H7 (cell line): ENCODE results near the gene LRRN2. TPM values are rescaled to one million over a fixed set of nuclear protein-coding genes. Genes with fewer than 3 reads are reported as not detected.
A peak's percentile ranks its signal among the peaks of the same experiment; 100 is the strongest.

ENCODE experiments used
- DNase-seq: peaks from one replicate; pipeline ENCODE4 v3.0.0; 2012
- H3K27me3 ChIP-seq: 2 replicates; pipeline ENCODE4 v1.6.0; 2011; ENCODE audit warnings: mild to moderate bottlenecking, low read length; ENCODE audit not compliant: control insufficient read depth, insufficient read depth
- H3K36me3 ChIP-seq: replicated peaks from 2 replicates; pipeline ENCODE4 v1.5.1; 2011; ENCODE audit warnings: low read length; ENCODE audit not compliant: control insufficient read depth, insufficient read depth
- H3K4me3 ChIP-seq: 2 replicates; pipeline ENCODE4 v1.5.1; 2011; ENCODE audit warnings: low read depth, mild to moderate bottlenecking, control low read depth, low read length, moderate library complexity; ENCODE audit not compliant: insufficient read depth
- total RNA-seq: library from RNA; depleted of rRNA; stranded (reverse); fragments of >200 nt; shearing (Covaris generic); gene quantifications from 2 replicates; pipeline ENCODE4 v1.2.3, GENCODE V29; 2014

Gene LRRN2
- total RNA-seq, 1 experiment from 2014 or later, result 20.6 TPM

DNA sequence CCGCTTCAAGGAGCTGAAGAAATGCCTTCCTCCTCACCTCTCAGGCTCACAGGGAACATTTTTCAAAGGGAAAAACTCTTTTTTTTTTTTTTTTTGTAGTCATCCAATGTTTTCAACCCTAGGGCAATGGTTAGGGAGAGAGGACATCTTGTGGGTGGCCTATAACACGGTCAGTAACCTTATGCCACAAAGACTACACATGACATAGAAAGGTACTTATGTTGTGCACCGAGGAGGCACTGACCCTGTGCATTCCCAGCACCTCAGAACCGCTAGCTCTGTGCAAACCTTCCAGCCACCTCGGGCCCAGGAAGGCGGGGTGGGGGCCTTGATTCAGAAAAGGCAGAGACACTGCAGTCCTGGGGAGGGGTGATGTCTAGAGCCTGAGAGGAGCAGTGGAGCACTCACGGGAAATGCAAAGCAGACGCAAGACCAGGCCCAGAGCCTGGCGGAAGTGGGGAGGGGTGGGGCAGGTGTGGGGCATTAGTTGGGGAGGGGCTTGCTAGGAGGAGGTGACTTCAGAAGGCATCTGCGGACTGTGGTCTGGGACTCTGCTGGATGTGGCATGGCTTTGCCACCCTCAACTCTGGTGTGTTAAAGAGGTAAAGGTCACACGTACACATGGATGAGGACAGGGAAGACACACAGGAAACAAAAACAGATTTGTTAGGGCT is 100.7 kb downstream of the LRRN2 start:
- no peaks in the 10 kb centered on the region for H3K36me3 ChIP-seq
- peaks cover under 1% of the 10 kb centered on the region; the same call in 1 of the 2 replicates for H3K27me3 ChIP-seq
- peak; percentile 63 for DNase-seq
- H3K4me3 ChIP-seq, result no peak overlapping the region

DNA sequence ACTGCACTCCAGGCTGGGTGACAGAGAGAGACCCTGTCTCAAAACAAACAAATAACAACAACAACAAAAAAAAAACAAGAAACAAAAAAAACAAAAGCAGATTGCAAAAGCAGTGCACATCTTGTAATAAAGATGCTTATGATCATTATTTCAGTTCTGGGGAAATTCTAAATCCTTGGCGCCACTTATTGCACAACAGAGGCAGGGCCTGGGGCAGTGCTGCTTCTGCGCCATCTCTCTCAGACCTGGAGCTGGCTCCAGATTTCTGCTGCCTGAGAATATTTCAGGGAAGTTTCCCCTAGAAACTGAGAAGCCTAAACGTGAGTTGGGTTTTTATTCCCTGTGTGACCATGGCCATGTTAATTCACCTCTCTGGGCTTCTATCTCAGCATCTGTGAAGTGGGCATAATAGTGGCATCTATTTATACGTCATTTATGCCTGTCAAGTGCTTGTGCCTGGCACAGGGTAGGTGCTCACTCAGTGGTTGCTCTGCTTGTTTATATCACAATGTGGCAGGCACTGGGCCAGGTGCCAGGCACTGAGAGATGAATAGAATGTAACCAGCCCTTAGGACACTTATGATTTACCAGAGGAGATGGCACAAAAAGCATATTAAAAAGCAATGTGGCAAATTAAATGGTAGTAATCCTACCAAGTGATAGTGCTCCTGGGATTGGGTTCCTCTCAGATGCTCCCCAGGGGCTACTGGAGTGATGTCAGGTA is 101.5 kb downstream of the LRRN2 start:
- no peak for DNase-seq
- Histone ChIP-seq H3K4me3 (no peak overlapping the region), H3K36me3 (no peaks in the 10 kb centered on the region), H3K27me3 (peaks cover 4% of the 10 kb centered on the region; the same call in 1 of the 2 replicates)

DNA sequence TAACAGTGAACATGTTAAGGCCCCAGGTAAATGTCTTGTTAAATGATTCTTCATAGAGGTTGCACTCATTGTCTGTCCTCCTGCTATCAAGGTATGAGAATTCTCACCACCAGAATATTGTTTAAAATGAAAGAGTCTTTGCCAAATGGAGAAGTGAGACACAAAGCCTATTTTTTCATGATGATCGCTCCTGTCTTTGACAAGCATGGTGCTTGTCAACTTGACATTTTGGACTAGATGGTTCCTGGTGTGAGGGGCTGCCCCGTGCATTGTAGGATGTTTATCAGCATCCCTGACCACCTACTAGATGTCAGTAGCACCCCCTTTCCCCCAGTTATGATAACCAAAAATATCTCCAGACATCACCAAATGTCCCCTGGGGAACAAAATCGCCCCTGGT is 103.8 kb downstream of the LRRN2 start:
- H3K36me3 ChIP-seq, result no peaks in the 10 kb centered on the region
- peaks cover 4% of the 10 kb centered on the region; the same call in 1 of the 2 replicates for H3K27me3 ChIP-seq
- H3K4me3 ChIP-seq, result no peak overlapping the region
- no peak for DNase-seq

DNA sequence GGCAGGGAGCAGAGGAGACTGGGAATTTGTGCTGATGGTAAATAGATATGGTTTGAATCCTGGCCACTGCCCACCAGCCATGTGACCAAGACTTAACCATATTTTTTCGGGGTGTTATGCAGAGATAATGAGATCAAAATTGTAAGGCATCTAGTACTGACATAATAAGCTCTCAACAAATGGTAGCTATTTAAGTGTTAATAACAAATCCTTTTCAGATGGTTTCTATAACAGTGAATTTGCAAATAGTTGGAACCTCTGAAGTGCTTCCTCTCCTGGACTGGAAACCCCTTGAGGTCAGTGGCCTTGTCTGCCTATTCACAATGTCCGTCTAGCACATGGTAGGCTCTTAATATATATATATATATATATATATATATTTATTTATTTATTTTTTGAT is 104.7 kb downstream of the LRRN2 start:
- Histone ChIP-seq H3K4me3 (no peak overlapping the region), H3K36me3 (no peaks in the 10 kb centered on the region), H3K27me3 (peaks cover 4% of the 10 kb centered on the region; the same call in 1 of the 2 replicates)
- DNase-seq, result no peak

DNA sequence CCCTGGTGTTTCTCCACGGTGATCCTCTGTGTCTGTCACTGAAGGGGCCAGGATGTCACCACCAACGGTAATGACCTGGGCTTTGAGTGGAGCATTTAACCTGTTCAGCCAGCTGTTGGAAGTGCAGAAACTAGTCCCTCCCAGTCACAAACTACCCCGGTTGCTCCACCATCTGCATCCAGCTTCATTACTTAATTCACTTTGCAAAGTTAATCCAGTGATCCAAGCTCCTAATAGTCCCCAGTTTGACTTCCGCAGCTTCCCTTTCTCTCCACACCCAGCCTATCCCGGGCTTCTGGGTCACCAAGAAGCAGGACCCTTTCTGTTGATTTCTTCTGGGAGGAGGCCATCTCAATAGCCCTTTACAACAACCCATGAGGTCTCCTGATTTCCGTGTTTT is 105.9 kb downstream of the LRRN2 start:
- H3K36me3 ChIP-seq, result no peaks in the 10 kb centered on the region
- no peak for DNase-seq
- H3K27me3 ChIP-seq, result peaks cover 4% of the 10 kb centered on the region; the same call in 1 of the 2 replicates
- no peak overlapping the region for H3K4me3 ChIP-seq

DNA sequence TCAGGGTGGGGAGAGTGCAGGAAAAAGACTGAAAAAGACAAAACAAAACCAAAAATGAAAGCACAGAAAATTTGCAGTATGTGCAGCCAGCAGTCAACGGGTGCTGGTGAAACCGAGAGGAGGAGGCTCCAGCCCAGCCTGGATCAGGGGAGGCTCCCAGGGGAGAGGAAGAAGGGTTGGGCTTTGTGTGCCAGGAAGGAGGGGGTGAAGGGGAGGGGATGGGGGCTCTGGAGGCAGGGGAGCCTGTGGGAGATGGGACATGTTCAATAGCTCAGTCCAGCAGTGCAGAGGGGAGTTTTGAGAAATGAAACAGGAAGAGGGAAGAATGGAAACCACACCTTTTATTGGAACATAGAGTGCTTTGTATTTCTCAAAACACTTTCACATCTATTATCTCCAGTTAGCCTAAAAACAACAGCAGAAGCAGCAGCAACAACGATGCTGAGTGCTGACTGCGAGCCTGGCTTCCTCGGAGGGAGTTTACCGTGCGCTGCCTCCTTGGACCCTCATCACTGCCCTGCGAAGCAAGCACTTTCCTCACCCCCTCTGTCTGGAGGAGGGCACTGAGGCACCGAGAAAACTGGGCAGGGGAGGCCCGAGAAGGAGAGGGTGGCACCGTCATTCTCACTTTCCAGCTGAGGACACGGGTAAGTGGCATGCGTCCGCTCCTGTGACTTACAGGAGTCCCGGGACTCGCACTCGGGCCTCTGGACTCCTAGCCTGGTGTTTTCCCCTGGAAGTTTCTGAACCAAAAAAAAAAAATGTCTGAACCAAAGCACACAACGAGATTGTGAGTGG is 106.5 kb downstream of the LRRN2 start:
- Histone ChIP-seq H3K27me3 (peaks cover 4% of the 10 kb centered on the region; the same call in 1 of the 2 replicates), H3K4me3 (no peak overlapping the region; the same call in 1 of the 2 replicates), H3K36me3 (no peaks in the 10 kb centered on the region)
- DNase-seq, result peak; percentile 78

DNA sequence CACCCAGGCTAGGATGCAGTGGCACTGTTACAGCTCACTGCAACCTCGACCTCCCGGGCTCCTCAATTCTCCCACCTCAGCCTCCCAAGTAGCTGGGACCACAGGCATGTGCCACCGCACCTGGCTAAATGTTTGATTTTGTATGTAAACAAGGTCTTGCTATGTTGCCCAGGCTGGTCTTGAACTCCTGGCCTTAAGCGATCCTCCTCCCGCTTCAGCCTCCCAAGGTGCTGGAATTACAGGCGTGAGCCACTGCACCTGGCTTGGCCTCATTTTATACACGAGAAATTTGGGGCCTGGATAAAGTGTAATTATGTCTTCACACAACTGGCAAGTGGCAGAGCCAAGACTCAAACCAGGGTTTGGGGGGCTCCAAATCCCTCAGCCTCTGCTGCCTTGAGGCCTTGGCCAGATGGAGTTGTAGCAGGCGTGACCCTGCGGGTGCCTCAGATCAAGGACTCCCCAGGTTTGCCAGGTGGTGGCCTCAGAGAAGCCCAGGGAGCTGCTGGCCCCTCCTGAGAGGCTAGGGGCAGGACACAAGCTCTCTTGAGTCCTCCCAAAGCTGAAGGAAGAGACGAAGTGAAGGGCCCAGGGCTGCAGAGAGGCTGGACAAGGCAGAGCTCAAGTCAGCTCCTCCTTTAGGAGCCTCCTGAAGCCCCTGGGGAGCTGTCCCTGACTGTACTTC is 107.6 kb downstream of the LRRN2 start:
- Histone ChIP-seq H3K4me3 (no peak overlapping the region), H3K27me3 (peaks cover 4% of the 10 kb centered on the region; the same call in 1 of the 2 replicates), H3K36me3 (no peaks in the 10 kb centered on the region)
- no peak for DNase-seq

DNA sequence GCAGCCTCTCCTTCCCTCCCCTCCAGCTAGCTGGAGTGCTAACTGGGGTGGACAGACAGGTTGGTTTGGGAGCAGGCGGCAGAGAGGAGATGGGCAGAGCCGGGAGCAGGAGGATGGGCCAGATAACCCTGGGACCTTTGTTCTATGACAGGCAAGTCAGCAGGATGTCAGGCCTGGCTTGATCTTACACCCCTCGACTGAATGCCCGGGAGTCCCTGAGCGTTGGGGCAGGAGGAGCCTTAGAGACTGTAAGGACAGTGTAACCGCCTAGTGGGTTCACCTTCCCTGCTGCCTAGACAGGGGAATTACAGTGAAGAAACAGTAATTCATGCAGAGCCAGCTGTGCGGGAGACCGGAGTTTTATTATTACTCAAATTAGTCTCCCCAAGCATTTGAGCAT is 109.1 kb downstream of the LRRN2 start:
- peaks cover 4% of the 10 kb centered on the region; the same call in 1 of the 2 replicates for H3K27me3 ChIP-seq
- no peak overlapping the region for H3K4me3 ChIP-seq
- no peaks in the 10 kb centered on the region for H3K36me3 ChIP-seq
- DNase-seq, result peak; percentile 70

DNA sequence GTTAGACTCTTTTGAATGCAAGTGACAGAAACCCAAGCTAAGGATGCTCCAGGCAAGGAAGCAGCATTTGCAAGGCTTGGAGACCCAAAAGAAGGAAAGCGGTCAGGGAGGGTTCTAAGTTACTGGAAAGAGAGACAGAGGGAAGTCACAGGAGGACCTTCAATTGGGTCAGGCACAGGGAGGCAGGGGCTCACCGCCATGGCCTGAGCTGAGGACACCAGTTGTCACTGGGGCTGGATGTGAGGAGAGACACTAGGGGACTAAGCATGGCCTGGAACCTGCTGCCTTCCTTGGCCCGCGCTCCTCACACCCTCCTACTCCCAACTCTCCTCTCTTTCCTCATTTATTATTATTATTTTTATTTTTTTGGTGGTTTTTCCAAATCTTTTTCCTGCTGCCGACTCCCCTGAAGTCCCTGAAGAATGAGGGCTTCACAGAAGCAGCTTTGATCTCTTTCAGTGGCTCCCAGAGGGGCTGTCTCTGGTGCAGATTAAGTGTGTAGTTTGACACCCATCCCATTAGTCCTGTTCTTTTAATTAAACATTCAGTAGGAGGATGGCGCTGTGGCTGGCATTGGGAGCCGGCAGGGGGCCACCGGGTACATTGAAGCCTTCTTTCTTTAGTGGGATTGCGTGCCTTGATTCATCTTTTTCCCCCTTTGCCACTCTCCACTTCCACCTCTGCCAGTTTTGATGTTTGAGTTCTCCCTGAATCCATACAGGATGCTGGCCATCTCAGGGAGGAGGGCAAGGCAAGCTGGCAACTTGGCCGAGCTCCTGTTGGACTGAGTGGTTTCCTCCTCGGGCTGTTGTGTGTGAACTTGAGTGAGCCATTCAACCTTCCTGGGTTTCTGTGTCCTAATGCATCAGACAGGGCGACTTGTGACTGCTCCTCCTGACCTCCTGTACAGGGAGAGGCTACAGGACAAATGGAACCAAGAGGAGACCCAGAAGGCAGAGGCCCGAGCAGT is 110.0 kb downstream of the LRRN2 start:
- DNase-seq, result no peak
- no peaks in the 10 kb centered on the region for H3K36me3 ChIP-seq
- H3K27me3 ChIP-seq, result peaks cover 4% of the 10 kb centered on the region; the same call in 1 of the 2 replicates
- H3K4me3 ChIP-seq, result no peak overlapping the region

DNA sequence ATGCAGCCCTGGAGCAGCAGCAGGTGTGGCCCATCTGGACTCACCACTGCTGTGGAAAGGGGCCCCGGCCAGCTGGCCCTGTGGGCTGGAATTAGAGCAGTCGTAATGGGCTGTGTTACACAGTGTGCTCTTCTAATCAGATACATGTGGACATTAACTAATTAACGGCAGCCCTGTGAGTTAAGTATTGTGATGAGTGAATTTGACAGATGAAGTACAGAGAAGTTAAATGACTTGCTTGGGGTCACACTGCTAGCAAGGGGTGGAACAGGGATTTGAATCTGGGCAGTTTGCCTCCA is 110.7 kb downstream of the LRRN2 start:
- H3K4me3 ChIP-seq, result no peak overlapping the region
- no peak for DNase-seq
- peaks cover 3% of the 10 kb centered on the region; the same call in 1 of the 2 replicates for H3K27me3 ChIP-seq
- H3K36me3 ChIP-seq, result no peaks in the 10 kb centered on the region

DNA sequence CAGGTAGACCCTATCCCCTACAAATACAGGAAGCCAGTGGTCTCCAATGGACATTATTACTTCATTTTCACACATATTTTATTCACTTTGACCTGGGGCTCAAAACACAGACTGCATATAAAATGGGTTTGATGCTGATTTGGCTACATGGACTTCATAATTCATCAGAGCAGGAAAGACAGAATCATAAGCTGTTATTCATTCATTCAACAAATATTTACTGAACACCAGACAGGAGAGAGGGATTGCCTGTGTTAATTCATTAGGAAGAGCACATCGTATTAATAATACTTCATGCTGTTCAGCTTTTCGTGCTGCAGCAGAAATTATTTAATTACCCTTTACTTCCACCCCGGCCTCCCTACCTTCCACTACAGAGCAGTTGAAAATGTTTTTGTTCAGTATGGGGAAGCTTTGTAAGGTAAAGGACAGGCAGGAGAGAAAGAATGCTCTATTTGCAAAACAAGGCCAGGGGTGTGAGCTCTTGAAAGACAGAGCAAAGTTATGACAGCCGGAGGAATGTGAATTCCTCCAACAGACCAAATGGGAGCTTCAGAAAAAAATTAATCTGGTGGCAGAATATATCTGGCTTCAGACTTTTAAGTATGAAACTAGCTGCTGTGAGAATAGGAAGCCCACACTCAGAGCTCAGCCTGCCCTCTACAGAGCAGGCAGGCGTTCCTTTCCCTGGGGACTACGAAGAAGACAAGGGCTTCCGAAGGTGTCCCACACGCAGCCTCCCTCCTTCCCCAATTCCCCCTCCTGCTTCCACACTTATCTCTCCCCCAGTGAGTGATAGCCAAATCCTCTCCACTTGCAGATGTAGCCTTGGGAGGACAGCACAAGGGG is 111.3 kb downstream of the LRRN2 start:
- Histone ChIP-seq H3K36me3 (no peaks in the 10 kb centered on the region), H3K27me3 (no peaks in the 10 kb centered on the region), H3K4me3 (no peak overlapping the region)
- DNase-seq, result peak; percentile 42

DNA sequence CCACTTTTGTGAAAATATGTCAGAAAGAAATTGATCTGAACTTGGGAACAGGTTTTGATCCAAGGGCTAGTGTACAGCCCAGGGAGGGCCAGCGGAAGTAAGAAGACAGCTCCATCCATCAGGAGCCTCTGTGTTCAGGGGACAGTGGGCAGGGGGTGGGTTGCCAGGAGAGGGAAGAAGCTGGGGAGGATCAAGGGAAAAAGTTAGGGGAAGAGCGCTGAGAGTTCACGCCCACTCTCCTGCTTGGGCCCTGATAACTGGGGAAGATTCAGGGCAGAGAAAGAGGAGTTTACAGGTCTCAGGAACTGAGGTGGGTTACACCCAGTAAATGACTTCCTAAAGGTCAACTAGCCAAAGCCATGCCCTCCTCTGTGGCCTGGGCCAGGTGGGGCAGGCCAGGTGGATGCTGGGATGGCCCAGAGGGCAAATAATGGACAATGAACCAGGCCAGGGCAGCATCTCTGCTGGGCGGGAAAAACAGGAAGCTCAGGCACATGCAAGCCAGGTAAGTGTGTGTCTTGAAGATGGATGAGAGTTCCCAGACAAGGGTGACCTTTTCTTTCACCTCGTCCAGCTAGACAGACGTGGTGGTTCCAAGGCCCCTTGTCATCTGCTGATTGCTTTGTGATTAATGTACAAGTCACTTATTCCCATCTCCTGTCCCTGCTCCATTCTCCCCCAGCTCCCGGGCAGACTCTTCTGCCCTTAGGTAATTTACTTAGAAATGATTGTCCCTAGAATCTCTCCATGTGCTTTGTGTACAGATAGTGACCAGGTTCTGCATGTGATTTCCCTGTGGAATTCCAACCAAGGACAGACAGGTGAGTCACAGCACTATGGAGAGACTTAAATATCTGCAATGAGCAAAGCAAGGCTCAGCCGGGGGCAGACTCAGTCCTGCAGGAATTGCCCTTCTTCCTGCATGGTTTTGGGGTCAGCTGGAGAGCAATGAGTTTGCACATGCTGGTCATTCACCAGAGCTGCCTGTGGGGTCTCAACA is 112.3 kb downstream of the LRRN2 start:
- no peaks in the 10 kb centered on the region for H3K36me3 ChIP-seq
- no peak overlapping the region for H3K4me3 ChIP-seq
- no peak for DNase-seq
- no peaks in the 10 kb centered on the region for H3K27me3 ChIP-seq
